SK-N-SH treated with all-trans-retinoic acid at 6 μM for 48 hours (cell line): ENCODE results near the gene PSTK.

ENCODE experiments used
- ATAC-seq: fragments of 200-7000 bp; cut with Tn5 transposase; 3 replicates; pipeline ENCODE4 v1.9.1; 2020; ENCODE audit warnings: mild to moderate bottlenecking, moderate library complexity
- ARNTL ChIP-seq: fragments of 450-650 bp; formaldehyde crosslinking; IDR thresholded peaks from 2 replicates; pipeline ENCODE4 v1.5.0; 2020; ENCODE audit warnings: low read depth, mild to moderate bottlenecking, moderate library complexity, borderline replicate concordance
- BACH2 ChIP-seq: fragments of 250-450 bp; sonication (Bioruptor Pico); IDR thresholded peaks from 2 replicates; pipeline ENCODE4 v1.9.0; 2021; ENCODE audit warnings: mild to moderate bottlenecking, borderline replicate concordance
- CSDC2 ChIP-seq: fragments of 250-450 bp; sonication (Bioruptor Pico); IDR thresholded peaks from 2 replicates; pipeline ENCODE4 v1.5.0; 2020; ENCODE audit warnings: mild to moderate bottlenecking, moderate library complexity
- CSRNP3 ChIP-seq: fragments of 250-450 bp; sonication (Bioruptor Pico); IDR thresholded peaks from 2 replicates; pipeline ENCODE4 v1.5.1; 2021; ENCODE audit warnings: mild to moderate bottlenecking, moderate library complexity
- ESRRG ChIP-seq: fragments of 250-450 bp; sonication (Bioruptor Pico); IDR thresholded peaks from 2 replicates; pipeline ENCODE4 v1.6.1; 2021; ENCODE audit warnings: mild to moderate bottlenecking
- GLIS3 ChIP-seq: fragments of 250-450 bp; sonication (Bioruptor Pico); IDR thresholded peaks from 2 replicates; pipeline ENCODE4 v1.5.0; 2020; ENCODE audit warnings: mild to moderate bottlenecking, moderate library complexity
- ISL1 ChIP-seq: fragments of 250-450 bp; sonication (Bioruptor Pico); IDR thresholded peaks from 2 replicates; pipeline ENCODE4 v2.1.2; 2022; ENCODE audit warnings: mild to moderate bottlenecking, moderate library complexity
- OSR1 ChIP-seq: fragments of 250-450 bp; sonication (Bioruptor Pico); IDR thresholded peaks from 2 replicates; pipeline ENCODE4 v1.8.0; 2022; ENCODE audit warnings: moderate library complexity, mild to moderate bottlenecking, inconsistent platforms
- PATZ1 ChIP-seq: fragments of 250-450 bp; sonication (Bioruptor Pico); IDR thresholded peaks from 2 replicates; pipeline ENCODE4 v1.8.0; 2020; ENCODE audit warnings: mild to moderate bottlenecking, moderate library complexity, borderline replicate concordance
- PPARA ChIP-seq: fragments of 250-450 bp; sonication (Bioruptor Pico); IDR thresholded peaks from 2 replicates; pipeline ENCODE4 v1.5.0; 2020; ENCODE audit warnings: mild to moderate bottlenecking, borderline replicate concordance
- RARB ChIP-seq: fragments of 250-450 bp; sonication (Bioruptor Pico); IDR thresholded peaks from 2 replicates; pipeline ENCODE4 v1.8.0; 2021; ENCODE audit warnings: mild to moderate bottlenecking, moderate library complexity
- SNAI2 ChIP-seq: fragments of 250-450 bp; sonication (Bioruptor Pico); IDR thresholded peaks from 2 replicates; pipeline ENCODE4 v1.5.0; 2020; ENCODE audit warnings: mild to moderate bottlenecking, moderate library complexity
- TCF4 ChIP-seq: fragments of 250-450 bp; sonication (Bioruptor Pico); IDR thresholded peaks from 2 replicates; pipeline ENCODE4 v1.8.0; 2021; ENCODE audit warnings: mild to moderate bottlenecking, moderate library complexity, borderline replicate concordance
- TSHZ2 ChIP-seq: fragments of 250-450 bp; sonication (Bioruptor Pico); IDR thresholded peaks from 2 replicates; pipeline ENCODE4 v1.5.0; 2020; ENCODE audit warnings: mild to moderate bottlenecking, moderate library complexity
- ZC3H10 ChIP-seq: fragments of 250-450 bp; sonication (Bioruptor Pico); IDR thresholded peaks from 2 replicates; pipeline ENCODE4 v1.5.1; 2021; ENCODE audit warnings: mild to moderate bottlenecking, moderate library complexity
- ZFP3 ChIP-seq: fragments of 250-450 bp; sonication (Bioruptor Pico); IDR thresholded peaks from 2 replicates; pipeline ENCODE4 v1.5.0; 2020; ENCODE audit warnings: mild to moderate bottlenecking, moderate library complexity
- ZFP30 ChIP-seq: fragments of 450-650 bp; formaldehyde crosslinking; IDR thresholded peaks from 2 replicates; pipeline ENCODE4 v1.5.0; 2022; ENCODE audit warnings: mild to moderate bottlenecking, moderate library complexity
- ZNF565 ChIP-seq: fragments of 450-650 bp; formaldehyde crosslinking; conservative IDR thresholded peaks from 2 replicates; pipeline ENCODE4 v1.5.0; 2020; ENCODE audit warnings: low read depth, mild to moderate bottlenecking, moderate library complexity
- ZNF70 ChIP-seq: fragments of 450-650 bp; formaldehyde crosslinking; IDR thresholded peaks from 2 replicates; pipeline ENCODE4 v1.5.0; 2020; ENCODE audit warnings: mild to moderate bottlenecking, moderate library complexity
- ZNF8 ChIP-seq: fragments of 450-650 bp; formaldehyde crosslinking; IDR thresholded peaks from 2 replicates; pipeline ENCODE4 v1.5.0; 2020; ENCODE audit warnings: mild to moderate bottlenecking, moderate library complexity

Gene PSTK

GRCh38 chr10:123026302-123026701 is 46.1 kb downstream of the PSTK start:
- TF ChIP-seq CSDC2 (CRISPR knock-in tag) (no peak), ARNTL (CRISPR knock-in tag) (no peak), ZNF565 (CRISPR knock-in tag) (no peak), ESRRG (CRISPR knock-in tag) (no peak), RARB (CRISPR knock-in tag) (no peak), OSR1 (CRISPR knock-in tag) (no peak), ZC3H10 (no peak), TSHZ2 (CRISPR knock-in tag) (no peak), GLIS3 (CRISPR knock-in tag) (no peak), ISL1 (CRISPR knock-in tag) (no peak), PPARA (CRISPR knock-in tag) (no peak), SNAI2 (CRISPR knock-in tag) (no peak), TCF4 (no peak), PATZ1 (CRISPR knock-in tag) (no peak), BACH2 (CRISPR knock-in tag) (no peak), ZFP3 (CRISPR knock-in tag) (no peak), ZNF8 (CRISPR knock-in tag) (no peak)
- no peak for ATAC-seq

- no peak for ATAC-seq
- TF ChIP-seq ESRRG (CRISPR knock-in tag) (no peak), ZFP3 (CRISPR knock-in tag) (no peak), ZFP30 (CRISPR knock-in tag) (no peak), CSRNP3 (CRISPR knock-in tag) (no peak), CSDC2 (CRISPR knock-in tag) (no peak), TSHZ2 (CRISPR knock-in tag) (no peak), ISL1 (CRISPR knock-in tag) (no peak), ZNF70 (CRISPR knock-in tag) (no peak), ZC3H10 (no peak), ZNF8 (CRISPR knock-in tag) (no peak), BACH2 (CRISPR knock-in tag) (no peak)
These were observed 47.7 kb downstream of the PSTK start for GRCh38 chr10:123027861-123028260.

- TF ChIP-seq RARB (CRISPR knock-in tag) (no peak), ZNF8 (CRISPR knock-in tag) (no peak), CSDC2 (CRISPR knock-in tag) (no peak), OSR1 (CRISPR knock-in tag) (no peak), ARNTL (CRISPR knock-in tag) (no peak), ISL1 (CRISPR knock-in tag) (no peak), ZNF565 (CRISPR knock-in tag) (no peak), ZC3H10 (no peak), CSRNP3 (CRISPR knock-in tag) (no peak), BACH2 (CRISPR knock-in tag) (no peak), ZFP3 (CRISPR knock-in tag) (no peak), ZNF70 (CRISPR knock-in tag) (no peak), SNAI2 (CRISPR knock-in tag) (no peak), TSHZ2 (CRISPR knock-in tag) (no peak), TCF4 (no peak)
- no peak for ATAC-seq
These were observed 50.9 kb downstream of the PSTK start for GRCh38 chr10:123031124-123031523.
